GM21423 (cell line): ENCODE measurements around the gene ZNF823.
"Not testable (repeated sequence)": the region's sequence is repeated elsewhere in the genome, so short reads cannot be mapped to it uniquely, and the experiment has no call there.

Experiments
- ATAC-seq: cut with Tn5 transposase; IDR thresholded peaks from one replicate; pipeline ENCODE4 v1.9.1; 2021; ENCODE audit warnings: mild to moderate bottlenecking, moderate library complexity; ENCODE audit not compliant: unreplicated experiment

ZNF823 gene

DNA sequence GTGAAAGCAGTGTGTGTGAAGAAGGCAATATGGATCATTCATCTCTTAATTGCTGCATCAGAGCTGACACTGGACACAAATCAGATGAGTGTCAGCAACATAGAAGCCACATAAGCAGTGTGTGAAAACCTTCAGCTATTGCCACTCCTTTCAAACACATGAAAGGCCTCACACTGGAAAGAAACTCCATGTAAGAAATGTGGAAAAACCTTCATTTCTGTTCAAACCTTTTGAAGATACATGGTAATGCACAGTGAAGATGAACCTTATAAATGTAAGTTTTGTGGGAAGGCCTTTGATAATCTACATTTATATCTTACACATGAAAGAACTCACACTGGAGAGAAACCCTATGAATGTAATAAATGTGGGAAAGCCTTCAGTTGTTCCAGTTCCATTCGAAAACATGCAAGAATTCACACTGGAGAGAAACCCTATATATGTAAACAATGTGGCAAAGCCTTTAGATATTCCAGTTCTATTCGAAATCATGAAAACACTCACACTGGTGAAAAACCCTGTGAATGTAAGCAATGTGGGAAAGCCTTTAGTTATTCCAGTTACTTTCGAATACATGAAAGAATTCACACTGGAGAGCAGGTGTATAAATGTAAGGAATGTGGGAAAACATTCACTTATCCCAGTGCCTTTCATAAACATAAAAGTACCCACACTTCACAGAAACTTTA, 53.6 kb downstream of the ZNF823 start:
- no peak for ATAC-seq

DNA sequence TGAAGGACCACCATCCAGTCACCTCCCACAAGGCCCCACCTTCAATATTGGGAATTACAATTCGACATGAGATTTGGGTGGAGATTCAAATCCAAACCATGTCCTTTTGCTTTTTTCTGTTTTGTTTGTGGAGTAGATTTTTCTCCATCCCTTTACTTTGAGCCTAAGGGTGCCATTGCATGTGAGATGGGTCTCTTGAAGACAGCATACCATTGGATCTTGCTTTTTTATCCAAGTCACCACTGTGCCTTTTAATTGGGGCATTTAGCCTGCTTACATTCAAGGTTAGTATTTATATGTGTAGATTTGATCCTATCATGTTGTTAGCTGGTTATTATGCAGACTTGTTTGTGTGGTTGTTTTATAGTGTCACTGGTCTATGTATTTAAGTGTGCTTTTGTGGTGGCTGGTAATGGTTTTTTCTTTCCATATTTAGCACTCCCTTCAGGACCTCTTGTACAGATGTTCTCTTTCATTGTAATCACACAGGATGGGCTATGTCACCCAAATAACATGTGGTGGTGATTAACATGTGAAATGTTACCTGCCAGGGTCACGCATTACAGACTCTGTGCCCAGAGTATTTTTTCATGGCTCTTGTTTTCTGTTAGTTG, 58.0 kb downstream of the ZNF823 start:
- ATAC-seq: no peak

DNA sequence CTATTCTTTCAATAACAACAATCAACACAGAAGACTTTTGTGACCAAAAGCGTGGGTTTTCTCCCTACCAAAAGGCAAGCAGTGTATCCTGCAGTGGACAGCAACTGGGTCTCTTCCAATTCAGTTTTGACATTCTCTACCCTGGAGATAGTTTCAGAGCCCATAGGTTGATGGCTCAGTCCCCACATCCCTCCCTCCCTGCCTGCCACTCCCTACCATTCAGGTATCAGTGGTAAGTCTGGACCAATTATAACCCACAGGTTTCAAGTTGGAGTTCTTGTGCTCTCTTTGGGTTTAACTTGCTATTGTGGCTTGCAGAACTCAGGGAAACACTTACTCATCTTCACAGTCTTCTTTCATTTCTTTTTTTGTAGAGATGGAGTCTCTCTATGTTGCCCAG, 60.2 kb downstream of the ZNF823 start:
- no peak for ATAC-seq

DNA sequence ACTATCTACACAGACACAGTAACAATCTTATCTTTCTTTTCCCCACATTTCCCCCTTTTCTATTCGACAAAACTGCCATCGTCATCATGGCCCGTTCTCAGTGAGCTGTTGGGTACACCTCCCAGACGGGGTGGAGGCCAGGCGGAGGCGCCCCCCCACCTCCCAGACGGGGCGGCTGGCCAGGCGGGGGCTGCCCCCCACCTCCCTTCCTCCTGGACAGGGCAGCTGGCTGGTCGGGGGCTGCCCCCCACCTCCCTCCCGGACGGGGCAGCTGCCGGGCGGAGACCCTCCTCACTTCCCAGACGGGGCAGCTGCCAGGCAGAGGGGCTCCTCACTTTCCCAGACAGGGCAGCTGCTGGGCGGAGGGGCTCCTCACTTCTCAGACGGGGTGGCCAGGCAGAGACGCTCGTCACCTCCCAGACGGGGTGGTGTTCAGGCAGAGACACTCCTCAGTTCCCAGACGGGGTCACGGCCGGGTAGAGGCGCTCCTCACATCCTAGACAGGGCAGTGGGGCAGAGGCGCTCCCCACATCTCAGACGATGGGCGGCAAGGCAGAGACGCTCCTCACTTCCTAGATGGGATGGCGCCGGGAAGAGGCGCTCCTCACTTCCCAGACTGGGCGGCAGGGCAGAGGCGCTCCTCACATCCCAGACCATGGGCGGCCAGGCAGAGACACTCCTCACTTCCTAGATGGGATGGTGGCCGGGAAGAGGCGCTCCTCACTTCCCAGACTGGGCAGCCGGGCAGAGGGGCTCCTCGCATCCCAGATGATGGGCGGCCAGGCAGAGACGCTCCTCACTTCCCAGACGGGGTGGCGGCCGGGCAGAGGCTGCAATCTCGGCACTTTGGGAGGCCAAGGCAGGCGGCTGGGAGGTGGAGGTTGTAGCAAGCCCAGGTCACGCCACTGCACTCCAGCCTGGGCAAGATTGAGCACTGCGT, 61.8 kb downstream of the ZNF823 start:
- not testable (repeated sequence) for ATAC-seq

DNA sequence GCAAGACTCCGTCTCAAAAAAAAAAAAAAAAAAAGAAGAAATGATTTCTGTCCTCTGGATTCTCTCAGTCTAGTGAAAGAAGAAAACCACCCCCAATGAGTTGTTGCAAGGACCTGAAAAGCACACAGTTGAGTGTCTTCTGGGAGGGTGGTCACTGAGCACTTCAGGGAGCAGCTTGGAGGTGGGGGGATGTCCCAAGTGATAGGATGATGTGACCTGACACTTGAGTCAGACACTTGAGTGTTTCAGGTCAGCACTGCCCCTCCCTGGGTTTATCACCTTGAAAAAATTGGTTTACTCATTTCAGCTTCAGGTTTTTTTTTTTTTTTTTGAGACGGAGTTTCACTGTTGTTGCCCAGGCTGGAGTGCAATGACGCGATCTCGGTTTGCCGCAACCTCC, 63.2 kb downstream of the ZNF823 start:
- ATAC-seq: no peak

DNA sequence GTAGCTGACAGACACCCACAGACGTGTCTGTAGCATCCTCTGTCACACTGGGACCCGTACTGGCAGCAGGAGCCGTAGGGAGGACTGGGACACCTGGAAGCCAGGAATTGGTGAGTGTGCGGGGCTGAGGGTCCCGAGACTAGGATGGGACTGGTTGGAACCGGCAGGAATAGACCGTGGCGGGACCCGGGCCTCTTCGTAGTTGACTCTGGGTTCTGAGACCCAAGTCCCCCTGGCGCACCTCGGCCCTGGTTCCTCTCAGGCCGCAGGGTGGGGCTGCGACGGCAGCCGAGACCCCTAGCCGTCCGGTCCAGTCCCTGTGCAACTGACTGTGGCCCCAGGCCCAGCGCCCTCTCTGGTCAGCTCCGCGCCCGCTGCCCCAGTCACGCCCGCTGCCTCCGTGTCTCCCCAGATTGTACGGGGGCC, 64.7 kb downstream of the ZNF823 start:
- no peak for ATAC-seq

DNA sequence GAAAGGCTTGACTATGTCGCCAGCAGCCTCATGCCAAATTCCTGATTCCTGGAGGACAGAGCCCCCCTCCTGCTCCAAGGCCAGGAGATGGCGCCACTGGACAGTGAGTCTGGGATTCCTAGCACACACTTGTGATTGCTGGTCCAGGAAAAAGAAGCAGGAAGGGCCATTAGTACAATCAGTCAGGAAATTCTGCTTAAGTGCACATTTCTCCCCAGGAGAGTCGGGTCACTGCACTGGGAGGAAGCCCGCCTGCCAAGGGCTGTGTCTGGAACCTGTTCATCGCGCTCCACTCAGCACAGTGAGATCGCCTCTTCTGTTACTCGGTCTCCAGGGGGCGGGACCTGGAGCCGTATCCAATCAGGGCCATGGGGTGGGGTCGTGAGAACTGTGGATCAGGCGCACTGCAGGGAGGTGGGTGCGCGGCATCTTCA, 65.1 kb downstream of the ZNF823 start:
- ATAC-seq: no peak
